Adrenal gland (tissue), 19 donors: Measurements from ENCODE around the gene POLR1B. TPM values are rescaled to one million over a fixed set of nuclear protein-coding genes. Genes with fewer than 3 reads are reported as not detected.

Experiments
- DNase-seq, 7 donors: peaks; one replicate each; pipeline ENCODE4 v3.0.0-alpha.2; 2019 to 2020
- H3K27ac ChIP-seq, 5 donors: fragments of 200-600 bp; sonication (generic) in 4 of 5; 1 replicate in 3 of 5; 2 replicates in 2 of 5; pipeline versions ENCODE4 v1.5.1 to v1.8.0; 2016 to 2020; ENCODE audit warnings: mild to moderate bottlenecking in 1 of 5
- H3K27me3 ChIP-seq: fragments of 200-600 bp; 2 replicates; pipeline ENCODE4 v1.8.0; 2021
- H3K36me3 ChIP-seq, 2 donors: fragments of 200-600 bp; replicated peaks in 1 of 2; 1 replicate in 1 of 2; 2 replicates in 1 of 2; pipeline versions ENCODE4 v1.5.1 to v1.8.0; 2018 to 2022
- H3K4me1 ChIP-seq, 2 donors: fragments of 200-600 bp; replicated peaks in 1 of 2; 1 replicate in 1 of 2; 2 replicates in 1 of 2; pipeline versions ENCODE4 v1.5.1 to v1.8.0; 2018 to 2021
- H3K4me3 ChIP-seq, 4 donors: fragments of 200-600 bp; sonication (generic) in 3 of 4; one replicate each; pipeline ENCODE4 v1.5.1; 2016 to 2018
- H3K9me3 ChIP-seq, 3 donors: fragments of 200-600 bp; sonication (generic) in 1 of 3; replicated peaks in 1 of 3; 1 replicate in 2 of 3; 2 replicates in 1 of 3; pipeline versions ENCODE4 v1.5.1 to v1.8.0; 2016 to 2021
- CTCF ChIP-seq, 6 experiments: fragments of 450-650 bp in 4 of 6; fragments of 200-600 bp in 2 of 6; sonication (generic) in 1 of 6; IDR thresholded peaks; 1 replicate in 5 of 6; 2 replicates in 1 of 6; pipeline versions ENCODE4 v1.5.1 to v1.8.0; 2016 to 2021; ENCODE audit warnings: antibody characterized with exemption in 6 of 6, mild to moderate bottlenecking in 2 of 6, moderate library complexity in 1 of 6
- POLR2A ChIP-seq, 2 donors: fragments of 450-650 bp; IDR thresholded peaks; one replicate each; pipeline ENCODE4 v1.6.1; 2017; ENCODE audit warnings: antibody characterized with exemption in 2 of 2, mild to moderate bottlenecking in 2 of 2, moderate library complexity in 1 of 2
- WGBS, 4 donors: extraction: QIAGEN DNeasy Blood & Tissue Kit in 2 of 4; methylation state at CpG; one replicate each; pipeline versions ENCODE4 v1.1.5 to v1.1.7; 2013 to 2017; 5-methylcytosine and 5-hydroxymethylcytosine counted together
- intact Hi-C, 2 donors: fragments of 100-400 bp; cut with DNase I; formaldehyde crosslinking; loops; one replicate each; pipeline versions ENCODE4 v1.14.1 to v1.15.0; 2022 to 2023
- long read RNA-seq, 10 donors: library from polyadenylated mRNA in 3 of 10; unstranded in 2 of 10; stranded (forward) in 1 of 10; transcript quantifications; one replicate each; pipeline ENCODE4 v2.0.0 and lab custom pipeline, GENCODE V29; 2021 to 2026
- polyA plus RNA-seq, 3 donors: library from polyadenylated mRNA; stranded (reverse); fragments of 200-250 nt in 2 of 3; fragments of 350-450 nt in 1 of 3; fragmentation: Illumina TruSeq in 1 of 3; extraction: RNeasy Lipid Tissue Mini Kit (QIAGEN cat#74804) in 1 of 3; gene quantifications; one replicate each; pipeline ENCODE4 v1.2.3, GENCODE V29; 2013 to 2014
- total RNA-seq, 9 donors: library from RNA; depleted of rRNA in 4 of 9; stranded (reverse); fragments of >200 nt in 4 of 9; fragments of 120-200 nt in 1 of 9; fragmentation: NEBNext Ultra II Directional in 1 of 9; extraction: Animal tissue kit (Norgen Biotek cat#: 25700) in 1 of 9; gene quantifications; one replicate each; pipeline versions ENCODE4 v1.1.0 to v1.2.4, GENCODE V29; 2013 to 2023
- donor health status: healthy with polysubstance abuse.
- donor health status: Bipolar disorder and iron deficiency.
- donor health status: DM: yes; HTN: yes; CAD: no.
- donor health status: DM: no; HTN: no; CAD: no.
- donor health status: DM: no; HTN: no; CAD: no.
- donor health status: DM: yes; HTN: yes; CAD: no.

Gene POLR1B
- total RNA-seq (10 to 100 TPM; 10.7 to 30.3 (median 21.3) TPM), polyA plus RNA-seq (10 to 100 TPM in 1 of 3 donors, 1 to 10 TPM in 2; 4.2 to 21.6 (median 6.8) TPM)
- long read RNA-seq, donor 1, full-length matches to known transcripts: 3 of 3 reads
- long read RNA-seq, donor 1, partial matches to known transcripts: 0 of 3 reads
- long read RNA-seq, donor 1, other reads (novel, unspliced or antisense): 0 of 3 reads
- long read RNA-seq, donor 2: 0 reads
- long read RNA-seq, donor 3, full-length matches to known transcripts: 2 of 2 reads
- long read RNA-seq, donor 3, partial matches to known transcripts: 0 of 2 reads
- long read RNA-seq, donor 3, other reads (novel, unspliced or antisense): 0 of 2 reads
- long read RNA-seq, donor 4, full-length matches to known transcripts: 3 of 5 reads
- long read RNA-seq, donor 4, partial matches to known transcripts: 2 of 5 reads
- long read RNA-seq, donor 4, other reads (novel, unspliced or antisense): 0 of 5 reads
- long read RNA-seq, donor 5, full-length matches to known transcripts: 14 of 21 reads
- long read RNA-seq, donor 5, partial matches to known transcripts: 5 of 21 reads
- long read RNA-seq, donor 5, other reads (novel, unspliced or antisense): 2 of 21 reads
- long read RNA-seq, donor 6, full-length matches to known transcripts: 1 of 3 reads
- long read RNA-seq, donor 6, partial matches to known transcripts: 1 of 3 reads
- long read RNA-seq, donor 6, other reads (novel, unspliced or antisense): 1 of 3 reads
- long read RNA-seq, donor 7: 0 reads
- long read RNA-seq, donor 8, full-length matches to known transcripts: 1 of 1 reads
- long read RNA-seq, donor 8, partial matches to known transcripts: 0 of 1 reads
- long read RNA-seq, donor 8, other reads (novel, unspliced or antisense): 0 of 1 reads
- long read RNA-seq, donor 9: 0 reads
- long read RNA-seq, donor 10: 0 reads

GRCh38 chr2:112542123-112542983, at the start of gene POLR1B:
POLR1B (plus strand) TSS chr2:112542465; CDS start chr2:112542495, 30 bp downstream.
- 0 to 1% (median 0%) methylated on average over 17 to 67 of the region's 67 CpGs for WGBS, 4 donors
- TF ChIP-seq CTCF (IDR thresholded peaks at IDR 0.05) (no peak), POLR2A (IDR thresholded peaks at IDR 0.05) (no peak)

GRCh38 chr2:112493048-112493447, 49.2 kb upstream of the POLR1B start:
- H3K4me3 ChIP-seq: no peak overlapping the region
- 92 to 97% (median 94%) methylated on average over 3 of the region's 3 CpGs for WGBS, 4 donors
- H3K27me3 ChIP-seq: no peaks in the 10 kb centered on the region
- no peak overlapping the region for H3K27ac ChIP-seq
- DNase-seq: no peak
- intact Hi-C loops: no loop called here
- H3K4me1 ChIP-seq: no peaks in the 10 kb centered on the region
- no peaks in the 10 kb centered on the region for H3K36me3 ChIP-seq
- no peak for TF ChIP-seq CTCF (IDR thresholded peaks at IDR 0.05)
- TF ChIP-seq POLR2A (IDR thresholded peaks at IDR 0.05): no peak
- no peaks in the 10 kb centered on the region for H3K9me3 ChIP-seq

More at GRCh38 chr2:112542123-112542983, at the start of gene POLR1B:
- Histone ChIP-seq H3K36me3 (peaks cover 0 to 6% of the 10 kb centered on the region in 2 donors), H3K9me3 (no peaks in the 10 kb centered on the region), H3K4me3 (peak within 1 kb of the TSS; percentile 26 to 99 (median 80)), H3K27ac (peak within 1 kb of the TSS; percentile 68 to 95 (median 92)), H3K27me3 (no peaks in the 10 kb centered on the region), H3K4me1 (peaks cover 11 to 24% of the 10 kb centered on the region in 2 donors)
- intact Hi-C loops: loop anchor here in 1 of 2 donors (5.0 kb wide), 1 partner anchor 60 kb away; the partner anchor contains the start of gene TTL
- peak; percentile 82 to 94 (median 89) for DNase-seq

GRCh38 chr2:112493858-112494648, 48.2 kb upstream of the POLR1B start:
- no peak for TF ChIP-seq POLR2A (IDR thresholded peaks at IDR 0.05)
- TF ChIP-seq CTCF (IDR thresholded peaks at IDR 0.05): no peak
- 68 to 78% (median 75%) methylated on average over 9 of the region's 9 CpGs for WGBS, 4 donors
- DNase-seq: peak in 5 of 7 donors; percentile 22 to 58 (median 24)
- no peaks in the 10 kb centered on the region for H3K9me3 ChIP-seq
- H3K4me3 ChIP-seq: no peak overlapping the region
- intact Hi-C loops: no loop called here
- no peak overlapping the region for H3K27ac ChIP-seq
- no peaks in the 10 kb centered on the region for H3K36me3 ChIP-seq
- no peaks in the 10 kb centered on the region for H3K4me1 ChIP-seq
- H3K27me3 ChIP-seq: no peaks in the 10 kb centered on the region
